PFSK-1 (cell line): Measurements from ENCODE around the gene SIGLEC7.

Source experiments
- FOXP2 ChIP-seq: optimal IDR thresholded peaks from 2 replicates; pipeline ENCODE3; 2011; ENCODE audit warnings: borderline replicate concordance, control low read depth, inconsistent platforms; ENCODE audit not compliant: insufficient read depth; ENCODE audit errors: extremely low read length, extremely low read depth
- POLR2AphosphoS5 ChIP-seq: IDR thresholded peaks from 2 replicates; pipeline ENCODE4 v1.6.1; 2012; ENCODE audit warnings: low read depth, mild to moderate bottlenecking, control low read depth, low read length, moderate library complexity
- REST ChIP-seq, 2 experiments: IDR thresholded peaks; 2 replicates each; pipeline versions ENCODE4 v1.6.1 to v1.8.0; 2011 to 2012; ENCODE audit warnings: low read depth in 2 of 2, low read length in 2 of 2, control low read depth in 1 of 2, inconsistent platforms in 1 of 2, mild to moderate bottlenecking in 1 of 2, moderate library complexity in 1 of 2; ENCODE audit not compliant: insufficient read depth in 1 of 2
- SIN3A ChIP-seq: IDR thresholded peaks from 2 replicates; pipeline ENCODE4 v1.6.1; 2012; ENCODE audit warnings: mild to moderate bottlenecking, low read length, moderate library complexity, borderline replicate concordance; ENCODE audit not compliant: insufficient read depth
- TAF1 ChIP-seq: IDR thresholded peaks from 2 replicates; pipeline ENCODE4 v1.6.1; 2012; ENCODE audit warnings: low read length, control low read depth, borderline replicate concordance; ENCODE audit not compliant: insufficient read depth

Gene SIGLEC7

GRCh38 chr19:51181913-51182419 is 39.9 kb downstream of the SIGLEC7 start:
- TF ChIP-seq SIN3A (no peak), FOXP2 (no peak), TAF1 (no peak), REST (IDR thresholded peaks at IDR 0.05; ENCODE audit: insufficient read depth in 1 of 2, low read depth in 2 of 2, low read length in 2 of 2) (no peak), POLR2AphosphoS5 (no peak)

- TF ChIP-seq FOXP2, result no peak
- no peak for TF ChIP-seq SIN3A
- TF ChIP-seq REST (IDR thresholded peaks at IDR 0.05; ENCODE audit: insufficient read depth in 1 of 2, low read depth in 2 of 2, low read length in 2 of 2), result no peak
- no peak for TF ChIP-seq TAF1
- TF ChIP-seq POLR2AphosphoS5, result no peak
Measured at GRCh38 chr19:51183629-51184028, 41.5 kb downstream of the SIGLEC7 start.

- TF ChIP-seq POLR2AphosphoS5, result no peak
- no peak for TF ChIP-seq REST (IDR thresholded peaks at IDR 0.05; ENCODE audit: insufficient read depth in 1 of 2, low read depth in 2 of 2, low read length in 2 of 2)
- TF ChIP-seq FOXP2, result no peak
- no peak for TF ChIP-seq SIN3A
- no peak for TF ChIP-seq TAF1
Measured at GRCh38 chr19:51185069-51185867, 43.2 kb downstream of the SIGLEC7 start.

- TF ChIP-seq SIN3A, result no peak
- no peak for TF ChIP-seq POLR2AphosphoS5
- TF ChIP-seq FOXP2, result no peak
- no peak for TF ChIP-seq REST (IDR thresholded peaks at IDR 0.05; ENCODE audit: insufficient read depth in 1 of 2, low read depth in 2 of 2, low read length in 2 of 2)
- no peak for TF ChIP-seq TAF1
Measured at GRCh38 chr19:51185868-51186215, 43.7 kb downstream of the SIGLEC7 start.
